ES-I3 (cell line): Measurements from ENCODE around the gene CELSR1.

Experiments
- H3K36me3 ChIP-seq: 2 replicates; pipeline ENCODE4 v1.6.1; 2013; ENCODE audit warnings: mild to moderate bottlenecking, low read length, control low read depth, moderate library complexity; ENCODE audit not compliant: insufficient read depth
- H3K4me1 ChIP-seq: 2 replicates; pipeline ENCODE4 v1.6.1; 2013; ENCODE audit warnings: mild to moderate bottlenecking, control low read depth, low read length; ENCODE audit not compliant: insufficient read depth
- H3K9ac ChIP-seq: 2 replicates; pipeline ENCODE4 v1.6.1; 2013; ENCODE audit warnings: low read depth, mild to moderate bottlenecking, low read length, moderate library complexity
- H3K9me3 ChIP-seq: 2 replicates; pipeline ENCODE4 v1.6.1; 2013; ENCODE audit warnings: mild to moderate bottlenecking, low read length, moderate library complexity; ENCODE audit not compliant: control insufficient read depth, insufficient read depth

The CELSR1 gene

DNA sequence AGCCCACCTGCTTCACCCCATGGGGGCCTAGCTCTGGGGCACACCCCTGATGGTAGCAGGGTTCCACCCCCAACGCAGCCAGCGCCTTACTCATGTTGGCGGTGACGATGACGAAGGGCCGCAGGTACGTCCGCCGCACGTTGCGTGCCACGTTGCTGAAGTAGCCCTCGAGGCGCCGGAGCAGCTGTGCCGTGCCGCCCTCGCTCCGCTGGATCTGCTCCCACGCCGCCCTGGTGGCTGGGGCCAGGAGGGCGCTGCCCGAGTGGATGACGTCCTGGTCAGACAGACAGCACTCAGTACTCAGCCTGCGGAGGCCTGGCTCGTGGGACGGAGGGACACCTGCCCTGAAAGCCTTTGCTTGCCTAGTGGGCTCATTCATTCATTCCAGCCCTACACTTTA, 151.1 kb downstream of the CELSR1 start:
- no peaks in the 10 kb centered on the region for H3K9me3 ChIP-seq
- H3K4me1 ChIP-seq, result no peaks in the 10 kb centered on the region
- H3K9ac ChIP-seq, result no peak overlapping the region
- no peaks in the 10 kb centered on the region for H3K36me3 ChIP-seq

GRCh38 chr22:46382524-46382923, 154.9 kb downstream of the CELSR1 start:
- peaks cover 16% of the 10 kb centered on the region; the same call in 1 of the 2 replicates for H3K4me1 ChIP-seq
- H3K9ac ChIP-seq, result no peak overlapping the region
- no peaks in the 10 kb centered on the region for H3K9me3 ChIP-seq
- H3K36me3 ChIP-seq, result no peaks in the 10 kb centered on the region

DNA sequence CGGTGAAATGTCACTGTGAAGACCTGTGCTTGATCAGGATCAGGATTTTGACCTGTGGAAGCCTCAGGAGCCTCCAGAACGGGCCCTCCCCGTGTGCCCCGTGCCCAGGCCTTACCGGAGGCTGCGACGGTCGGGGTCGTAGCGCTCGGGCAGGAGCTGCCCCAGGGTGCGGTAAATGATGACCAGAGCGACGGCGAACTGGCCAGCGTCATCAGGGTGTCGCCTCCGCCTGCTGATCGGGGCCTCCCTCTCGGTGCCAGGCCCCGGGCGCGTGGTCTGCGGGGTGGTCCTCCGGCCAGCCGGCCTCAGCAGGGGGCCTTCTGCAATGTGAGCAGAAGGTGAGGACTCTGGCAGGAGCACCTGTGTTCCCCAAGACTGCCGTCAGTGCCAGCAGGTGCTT, 155.7 kb downstream of the CELSR1 start:
- Histone ChIP-seq H3K4me1 (peaks cover 22% of the 10 kb centered on the region; the same call in 1 of the 2 replicates), H3K9me3 (no peaks in the 10 kb centered on the region), H3K36me3 (no peaks in the 10 kb centered on the region), H3K9ac (no peak overlapping the region)

DNA sequence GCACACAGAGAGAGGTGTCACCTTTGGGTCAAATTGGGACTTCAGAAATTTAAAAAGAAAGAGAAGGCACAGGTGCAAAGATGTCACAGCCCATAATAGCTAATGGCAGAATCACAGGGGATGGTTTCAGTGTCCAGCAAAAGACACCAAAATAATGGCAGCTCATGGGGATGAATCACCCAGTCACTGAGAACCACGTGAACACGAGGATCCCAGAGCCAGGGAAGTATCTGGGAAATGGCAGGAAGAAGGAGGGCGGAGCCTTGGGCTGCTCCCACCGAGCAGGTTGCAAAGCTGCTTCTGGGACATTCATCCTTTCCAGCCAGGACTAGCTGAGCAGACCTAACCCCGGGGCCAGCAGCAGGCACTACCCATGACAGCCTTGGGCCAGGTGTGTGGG, 156.3 kb downstream of the CELSR1 start:
- H3K9ac ChIP-seq, result no peak overlapping the region
- H3K36me3 ChIP-seq, result no peaks in the 10 kb centered on the region
- peaks cover 22% of the 10 kb centered on the region; the same call in 1 of the 2 replicates for H3K4me1 ChIP-seq
- H3K9me3 ChIP-seq, result no peaks in the 10 kb centered on the region

GRCh38 chr22:46380581-46380980, 156.8 kb downstream of the CELSR1 start:
- Histone ChIP-seq H3K9ac (no peak overlapping the region), H3K9me3 (no peaks in the 10 kb centered on the region), H3K36me3 (no peaks in the 10 kb centered on the region), H3K4me1 (peaks cover 22% of the 10 kb centered on the region; the same call in 1 of the 2 replicates)

- no peaks in the 10 kb centered on the region for H3K9me3 ChIP-seq
- peaks cover 22% of the 10 kb centered on the region; the same call in 1 of the 2 replicates for H3K4me1 ChIP-seq
- H3K36me3 ChIP-seq, result no peaks in the 10 kb centered on the region
- H3K9ac ChIP-seq, result no peak overlapping the region
Observed at GRCh38 chr22:46380069-46380468, 157.4 kb downstream of the CELSR1 start.

GRCh38 chr22:46379066-46379930, 158.1 kb downstream of the CELSR1 start:
- no peak overlapping the region for H3K9ac ChIP-seq
- no peaks in the 10 kb centered on the region for H3K36me3 ChIP-seq
- peaks cover 22% of the 10 kb centered on the region; the same call in 1 of the 2 replicates for H3K4me1 ChIP-seq
- no peaks in the 10 kb centered on the region for H3K9me3 ChIP-seq

DNA sequence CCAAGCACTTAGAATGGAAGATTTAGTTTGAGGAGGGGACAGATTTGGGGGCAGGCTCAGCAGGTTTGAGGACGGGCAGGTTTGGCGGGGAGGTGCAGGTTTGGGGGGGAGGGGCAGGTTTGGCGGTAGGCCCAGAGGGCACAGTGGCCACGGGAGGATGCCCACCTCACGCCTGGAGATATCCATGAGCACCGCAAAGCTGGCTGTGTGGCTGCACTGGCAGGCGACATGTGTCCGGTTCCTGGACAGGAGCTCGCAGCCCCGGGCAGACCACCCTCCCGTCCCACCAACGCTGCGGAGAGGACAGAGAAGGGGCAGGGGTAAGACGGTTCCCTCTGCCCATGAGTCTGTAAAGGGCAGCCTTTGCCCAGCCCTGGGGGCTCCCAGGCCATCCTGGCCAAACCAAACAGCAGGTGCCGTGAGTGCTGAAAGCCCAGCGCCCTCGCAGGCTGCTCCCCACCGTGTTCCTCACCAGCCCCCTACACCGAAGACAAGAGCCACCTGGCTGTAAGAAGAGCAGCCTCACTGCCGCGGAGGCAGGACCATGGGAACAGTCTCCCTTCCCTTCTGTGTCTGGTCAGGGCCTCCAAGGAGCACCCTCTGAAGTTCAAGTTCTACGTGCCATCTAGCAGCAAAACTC, 158.9 kb downstream of the CELSR1 start:
- Histone ChIP-seq H3K36me3 (no peaks in the 10 kb centered on the region), H3K9me3 (no peaks in the 10 kb centered on the region), H3K9ac (no peak overlapping the region), H3K4me1 (peaks cover 22% of the 10 kb centered on the region; the same call in 1 of the 2 replicates)

- Histone ChIP-seq H3K9me3 (no peaks in the 10 kb centered on the region), H3K36me3 (no peaks in the 10 kb centered on the region), H3K4me1 (peaks cover 22% of the 10 kb centered on the region; the same call in 1 of the 2 replicates), H3K9ac (0 out of 2 replicates have a peak overlapping the region, but pooled peaks have one; percentile 16)
Observed at GRCh38 chr22:46377525-46378425, 159.6 kb downstream of the CELSR1 start.

GRCh38 chr22:46376908-46377524, 160.4 kb downstream of the CELSR1 start:
- no peaks in the 10 kb centered on the region for H3K9me3 ChIP-seq
- H3K9ac ChIP-seq, result no peak overlapping the region
- peaks cover 22% of the 10 kb centered on the region; the same call in 1 of the 2 replicates for H3K4me1 ChIP-seq

DNA sequence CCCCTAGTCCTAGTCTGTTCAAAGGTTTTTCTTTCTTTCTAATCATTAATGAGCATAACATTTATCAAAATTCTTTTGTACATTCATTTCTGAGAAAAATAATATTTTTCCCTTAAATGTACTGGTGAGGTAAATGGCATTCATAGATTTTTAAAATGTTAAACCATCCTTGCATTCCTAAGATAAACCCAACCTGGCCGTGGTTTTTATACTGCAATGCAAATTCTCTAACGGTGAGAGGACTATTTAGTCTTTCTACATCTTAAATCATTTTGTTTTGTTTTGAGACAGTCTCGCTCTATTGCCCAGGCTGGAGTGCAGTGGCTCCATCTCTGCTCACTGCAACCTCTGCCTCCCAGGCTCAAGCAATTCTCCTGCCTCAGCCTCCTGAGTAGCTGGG, 161.3 kb downstream of the CELSR1 start:
- no peaks in the 10 kb centered on the region for H3K9me3 ChIP-seq
- no peaks in the 10 kb centered on the region for H3K36me3 ChIP-seq
- peaks cover 22% of the 10 kb centered on the region; the same call in 1 of the 2 replicates for H3K4me1 ChIP-seq
- no peak overlapping the region for H3K9ac ChIP-seq

More at GRCh38 chr22:46376908-46377524, 160.4 kb downstream of the CELSR1 start:
- H3K36me3 ChIP-seq, result no peaks in the 10 kb centered on the region

DNA sequence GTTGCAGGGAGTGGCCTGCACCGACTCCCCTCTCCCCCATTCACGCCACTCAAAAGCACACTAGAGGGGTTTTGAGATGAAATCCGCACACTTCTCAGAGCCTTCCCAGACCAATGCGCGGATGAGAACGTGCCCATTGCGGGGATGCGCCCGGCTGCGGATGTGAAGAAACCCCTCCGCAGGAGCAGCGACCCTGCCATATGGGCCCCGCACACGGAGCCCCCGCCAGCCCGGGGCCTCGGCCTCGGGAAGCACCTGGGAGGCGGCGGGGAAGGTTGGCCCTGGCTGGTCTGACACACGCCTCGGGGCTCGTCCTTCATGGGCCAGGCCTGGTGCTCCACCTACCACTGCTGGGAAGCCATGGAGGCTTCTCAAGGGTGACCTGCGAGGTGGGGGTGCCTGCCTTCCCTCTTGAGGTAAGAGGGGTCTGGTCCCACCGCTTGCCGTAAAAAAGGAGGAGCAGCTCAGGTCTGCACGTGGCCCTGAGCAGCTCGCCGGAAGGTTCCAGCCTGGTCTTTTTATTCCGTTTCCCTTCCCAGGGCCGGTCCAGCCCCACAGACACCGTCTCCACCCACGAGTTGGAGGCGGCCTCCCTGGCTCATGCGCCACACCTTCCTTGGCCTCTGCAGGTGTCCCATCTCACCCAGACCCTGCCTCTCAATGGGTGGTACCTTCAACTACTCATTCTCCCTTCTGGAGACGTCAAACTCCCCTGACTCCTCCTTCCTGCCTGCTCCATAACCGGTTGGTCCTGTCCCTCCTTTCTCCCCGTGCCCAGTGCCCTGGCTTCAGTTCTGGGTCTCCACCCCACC, 162.6 kb downstream of the CELSR1 start:
- Histone ChIP-seq H3K4me1 (peaks cover 22% of the 10 kb centered on the region; the same call in 1 of the 2 replicates), H3K36me3 (no peaks in the 10 kb centered on the region), H3K9me3 (no peaks in the 10 kb centered on the region), H3K9ac (no peak overlapping the region)
